Effector memory CD8-positive, alpha-beta T cell (primary cell): ENCODE data around the gene COIL.

ENCODE experiments used
- ATAC-seq: fragments of 150-1000 bp; cut with Tn5 transposase; replicated peaks from 2 replicates; pipeline ENCODE4 v1.10.0; 2021; ENCODE audit warnings: mild to moderate bottlenecking, moderate library complexity
- DNase-seq, 3 experiments: peaks; one replicate each; pipeline ENCODE4 v3.0.0; 2021
- H3K27ac Mint-ChIP-seq, 2 donors: one replicate each; pipeline ENCODE4 v1.8.0; 2022; ENCODE audit warnings: mild to moderate bottlenecking in 2 of 2, mixed read lengths in 2 of 2, moderate library complexity in 2 of 2
- H3K27me3 Mint-ChIP-seq, 2 donors: one replicate each; pipeline ENCODE4 v1.8.0; 2022; ENCODE audit warnings: mixed read lengths in 2 of 2
- H3K36me3 Mint-ChIP-seq: one replicate; pipeline ENCODE4 v1.8.0; 2022; ENCODE audit warnings: mild to moderate bottlenecking, moderate library complexity, mixed read lengths; ENCODE audit not compliant: insufficient read depth
- H3K4me1 Mint-ChIP-seq, 2 donors: one replicate each; pipeline ENCODE4 v1.8.0; 2022; ENCODE audit warnings: low read depth in 2 of 2, mixed read lengths in 2 of 2
- H3K4me3 Mint-ChIP-seq, 2 donors: one replicate each; pipeline ENCODE4 v1.8.0; 2022; ENCODE audit warnings: mild to moderate bottlenecking in 2 of 2, mixed read lengths in 2 of 2, moderate library complexity in 2 of 2
- H3K9me3 Mint-ChIP-seq, 2 donors: one replicate each; pipeline ENCODE4 v1.8.0; 2022; ENCODE audit warnings: mixed read lengths in 2 of 2

The COIL gene

GRCh38 chr17:56917559-56918296, 43.1 kb downstream of the COIL start:
- Mint-ChIP-seq H3K27ac (no peak overlapping the region), H3K4me1 (peaks cover 11 to 12% of the 10 kb centered on the region in 2 donors), H3K4me3 (no peak overlapping the region), H3K9me3 (no peaks in the 10 kb centered on the region), H3K27me3 (no peaks in the 10 kb centered on the region), H3K36me3 (peaks cover 15% of the 10 kb centered on the region)
- DNase-seq: no peak
- ATAC-seq: no peak

- Mint-ChIP-seq H3K4me3 (peak overlapping the region; percentile 85 to 86), H3K27ac (peak overlapping the region; percentile 83 to 85), H3K27me3 (no peaks in the 10 kb centered on the region), H3K36me3 (peaks cover 18% of the 10 kb centered on the region), H3K4me1 (peaks cover 34 to 37% of the 10 kb centered on the region in 2 donors), H3K9me3 (no peaks in the 10 kb centered on the region)
- no peak for ATAC-seq
- DNase-seq: no peak
Measured at GRCh38 chr17:56914581-56915273, 46.1 kb downstream of the COIL start.

- H3K36me3 Mint-ChIP-seq: peaks cover 18% of the 10 kb centered on the region
Measured at GRCh38 chr17:56913867-56914580, 46.8 kb downstream of the COIL start, which contains the start of gene TRIM25. Gene TRIM25, minus strand, starts transcription at chr17:56914049. Its CDS starts 61 bp downstream, at chr17:56913988.

DNA sequence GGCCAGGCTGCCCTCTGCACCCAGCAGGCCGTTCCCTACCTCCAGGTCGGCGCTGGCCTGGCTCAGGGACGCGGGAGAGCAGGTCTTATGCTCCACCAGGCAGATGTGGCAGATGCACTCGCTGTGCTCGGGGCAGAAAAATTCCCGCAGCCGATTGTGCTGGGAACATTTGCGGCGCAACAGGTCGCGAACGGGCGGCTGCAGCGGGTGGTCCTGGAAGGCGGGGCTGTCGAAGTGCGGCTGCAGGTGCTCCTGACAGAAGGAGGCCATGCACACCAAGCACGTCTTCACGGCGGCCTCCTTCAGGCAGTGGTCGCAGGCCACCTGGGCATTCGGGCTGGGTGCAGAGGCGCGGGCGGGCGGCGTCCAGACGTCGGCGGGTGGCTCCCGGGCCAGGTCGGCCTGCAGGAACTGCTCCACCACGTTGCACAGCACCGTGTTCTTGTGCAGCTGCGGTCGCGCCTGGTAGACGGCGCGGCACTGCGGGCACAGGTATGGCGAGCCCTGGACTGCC, 47.4 kb downstream of the COIL start:
- H3K36me3 Mint-ChIP-seq: peaks cover 20% of the 10 kb centered on the region
- no peak for DNase-seq

More at GRCh38 chr17:56913867-56914580, 46.8 kb downstream of the COIL start, which contains the start of gene TRIM25:
- ATAC-seq: peak; percentile 88
- Mint-ChIP-seq H3K27ac (peak within 1 kb of the TSS; percentile 83 to 85), H3K4me1 (peaks cover 34 to 41% of the 10 kb centered on the region in 2 donors), H3K9me3 (no peaks in the 10 kb centered on the region), H3K27me3 (no peaks in the 10 kb centered on the region), H3K4me3 (peak within 1 kb of the TSS; percentile 85 to 86)
- DNase-seq: peak; percentile 65 to 73 (median 70)

DNA sequence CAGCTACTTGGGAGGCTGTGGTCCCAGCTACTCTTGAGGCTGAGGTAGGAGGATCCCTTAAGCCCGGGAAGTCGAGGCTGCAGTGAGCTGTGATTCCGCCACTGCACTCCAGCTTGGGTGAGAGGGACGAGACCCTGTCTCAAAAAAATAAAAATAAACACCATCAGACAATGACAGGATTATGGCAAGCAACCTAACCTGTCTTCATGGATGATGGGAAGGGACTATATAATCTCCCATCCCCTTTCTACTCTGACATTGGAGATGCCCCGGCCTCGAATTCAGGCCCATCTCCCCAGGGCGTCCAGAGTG, 47.9 kb downstream of the COIL start:
- no peak for ATAC-seq
- Mint-ChIP-seq H3K36me3 (peaks cover 24% of the 10 kb centered on the region), H3K4me1 (peaks cover 44 to 52% of the 10 kb centered on the region in 2 donors)

More for the DNA sequence above, 47.4 kb downstream of the COIL start:
- peak; percentile 70 for ATAC-seq
- no peaks in the 10 kb centered on the region for H3K27me3 Mint-ChIP-seq
- H3K27ac Mint-ChIP-seq: peak overlapping the region; percentile 83 to 85
- peak overlapping the region; percentile 85 to 86 for H3K4me3 Mint-ChIP-seq
- H3K9me3 Mint-ChIP-seq: no peaks in the 10 kb centered on the region
- H3K4me1 Mint-ChIP-seq: peaks cover 40 to 47% of the 10 kb centered on the region in 2 donors

DNA sequence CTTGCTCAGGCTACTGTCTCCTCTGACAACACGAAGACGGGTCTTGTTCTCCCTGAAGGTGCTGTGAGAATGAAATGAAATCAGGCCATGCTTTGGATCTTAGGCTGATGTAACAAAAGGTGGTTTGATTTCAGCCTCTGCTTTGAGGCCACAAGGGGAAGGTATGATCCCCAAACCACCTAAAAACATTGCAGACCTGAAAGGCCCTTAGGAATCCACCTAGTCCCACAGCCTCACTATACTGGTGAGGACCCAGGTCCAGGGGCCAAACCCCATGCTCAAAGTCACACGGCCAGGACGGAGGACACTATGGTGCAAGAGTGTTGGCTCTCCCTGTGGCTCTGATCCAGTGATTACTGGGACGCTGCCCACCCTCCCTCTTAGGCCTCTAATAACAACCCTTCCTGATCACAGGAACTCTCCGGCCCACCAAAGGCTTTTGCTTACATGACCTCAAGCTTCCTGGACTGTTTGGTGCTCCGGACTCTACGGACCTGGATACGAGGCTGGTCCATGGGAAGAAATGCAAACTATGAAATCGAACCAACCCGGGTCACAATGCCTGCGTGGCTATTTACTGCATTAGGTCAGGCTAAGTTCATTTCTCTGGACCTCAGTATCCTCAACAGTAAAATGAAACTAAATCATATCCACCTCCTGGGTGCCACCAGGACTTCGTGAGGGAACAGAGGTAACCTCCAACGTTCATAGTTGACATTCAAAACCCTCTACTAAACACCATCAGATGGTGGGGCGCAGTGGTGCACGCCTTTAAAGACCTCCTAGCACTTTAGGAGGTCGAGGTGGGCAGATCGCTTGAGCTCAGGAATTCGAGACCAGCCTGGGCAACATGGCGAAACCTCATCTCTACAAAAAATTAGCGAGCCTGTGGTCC, 48.5 kb downstream of the COIL start:
- Mint-ChIP-seq H3K9me3 (no peaks in the 10 kb centered on the region), H3K4me1 (peaks cover 47 to 58% of the 10 kb centered on the region in 2 donors), H3K36me3 (peaks cover 27% of the 10 kb centered on the region), H3K27ac (peak overlapping the region; percentile 83 to 85), H3K27me3 (no peaks in the 10 kb centered on the region), H3K4me3 (peak overlapping the region; percentile 85 to 86)
- DNase-seq: no peak
- no peak for ATAC-seq

More for the DNA sequence above, 47.9 kb downstream of the COIL start:
- Mint-ChIP-seq H3K9me3 (no peaks in the 10 kb centered on the region), H3K27me3 (no peaks in the 10 kb centered on the region), H3K4me3 (peak overlapping the region; percentile 85 to 86), H3K27ac (peak overlapping the region; percentile 83 to 85)
- no peak for DNase-seq

DNA sequence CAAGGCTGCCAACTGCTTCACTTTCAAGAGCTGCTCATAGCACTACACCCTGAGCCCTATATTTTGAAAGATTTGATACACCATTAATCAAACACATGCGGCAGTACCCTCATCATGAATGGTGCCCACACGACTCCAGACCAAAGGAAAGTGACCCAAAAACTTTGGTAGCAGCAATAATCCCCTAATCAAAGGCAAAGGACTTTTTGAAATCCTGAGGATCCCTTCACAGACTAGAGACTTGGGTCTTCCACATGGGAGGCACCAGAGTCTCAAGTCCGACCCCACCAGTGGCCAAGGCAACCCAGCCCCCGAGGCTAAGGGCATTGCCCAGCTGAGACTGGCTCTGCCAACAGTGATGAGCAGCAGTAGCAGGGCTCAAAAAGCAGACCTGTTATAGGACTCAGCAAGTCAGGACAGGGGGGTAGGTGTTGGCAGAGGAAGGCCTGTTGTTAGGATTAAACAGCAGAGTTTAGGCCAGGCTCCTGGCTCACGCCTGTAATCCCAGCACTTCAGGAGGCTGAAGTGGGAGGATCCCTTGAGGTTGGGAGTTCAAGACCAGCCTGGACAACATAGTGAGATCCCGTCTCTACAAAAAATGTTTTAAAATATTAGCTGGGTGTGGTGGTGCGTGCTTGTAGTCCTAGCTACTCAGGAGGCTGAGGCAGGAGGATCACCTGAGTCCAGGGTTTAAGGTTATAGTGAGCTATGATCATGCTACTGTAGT, 50.2 kb downstream of the COIL start:
- H3K36me3 Mint-ChIP-seq: peaks cover 44% of the 10 kb centered on the region
- H3K4me3 Mint-ChIP-seq: peak overlapping the region; percentile 51 to 85
- H3K27ac Mint-ChIP-seq: peak overlapping the region; percentile 32 to 57
- H3K9me3 Mint-ChIP-seq: no peaks in the 10 kb centered on the region
- ATAC-seq: no peak
- H3K4me1 Mint-ChIP-seq: peaks cover 48 to 62% of the 10 kb centered on the region in 2 donors
- DNase-seq: no peak
- no peaks in the 10 kb centered on the region for H3K27me3 Mint-ChIP-seq

DNA sequence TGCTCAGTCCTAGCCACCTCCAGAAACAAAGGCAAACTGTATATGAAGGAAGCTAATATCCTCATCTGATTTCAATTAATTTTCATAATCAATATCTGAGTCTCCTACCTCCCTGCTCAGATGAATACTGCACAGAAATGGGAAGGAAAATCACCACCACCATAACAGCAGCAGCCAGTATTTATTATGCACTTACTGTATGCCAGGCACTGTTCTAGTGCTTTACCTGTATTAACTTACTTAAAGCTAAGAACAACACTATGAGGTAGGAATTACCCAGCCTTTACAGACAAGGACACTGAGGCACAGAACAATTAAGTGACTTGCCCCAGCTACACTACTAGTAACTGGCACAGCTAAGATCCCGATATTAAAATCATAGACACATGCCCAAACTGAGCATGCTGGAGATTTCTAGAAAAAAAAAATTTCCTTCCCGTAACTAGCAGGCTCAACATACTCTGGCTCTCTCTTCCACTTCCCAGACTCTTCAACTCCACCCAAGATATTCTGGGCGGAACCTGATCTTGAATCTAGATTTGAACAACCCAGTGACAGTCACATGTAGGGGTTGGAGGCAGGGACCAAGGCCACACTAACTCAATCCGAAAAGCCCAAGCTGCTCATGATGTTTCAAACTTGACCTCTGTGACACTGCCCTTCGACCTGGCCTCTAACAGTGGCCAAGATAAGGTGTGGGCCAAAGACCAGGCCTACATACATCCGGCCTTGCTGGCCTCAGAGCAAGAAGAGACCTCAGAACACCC, 50.9 kb downstream of the COIL start:
- peaks cover 45 to 57% of the 10 kb centered on the region in 2 donors for H3K4me1 Mint-ChIP-seq
- no peaks in the 10 kb centered on the region for H3K9me3 Mint-ChIP-seq
- peak overlapping the region; percentile 32 to 91 for H3K27ac Mint-ChIP-seq
- peaks cover 48% of the 10 kb centered on the region for H3K36me3 Mint-ChIP-seq
- no peak for DNase-seq
- H3K27me3 Mint-ChIP-seq: no peaks in the 10 kb centered on the region
- H3K4me3 Mint-ChIP-seq: peak overlapping the region; percentile 51 to 85
- ATAC-seq: no peak

GRCh38 chr17:56908001-56908542, 52.8 kb downstream of the COIL start:
- Mint-ChIP-seq H3K4me1 (peaks cover 42 to 55% of the 10 kb centered on the region in 2 donors), H3K27me3 (no peaks in the 10 kb centered on the region), H3K27ac (peak overlapping the region; percentile 88 to 91), H3K36me3 (peaks cover 52% of the 10 kb centered on the region), H3K4me3 (peak overlapping the region; percentile 43 to 46), H3K9me3 (no peaks in the 10 kb centered on the region)
- peak; percentile 90 for ATAC-seq
- DNase-seq: peak; percentile 35 to 45 (median 40)

DNA sequence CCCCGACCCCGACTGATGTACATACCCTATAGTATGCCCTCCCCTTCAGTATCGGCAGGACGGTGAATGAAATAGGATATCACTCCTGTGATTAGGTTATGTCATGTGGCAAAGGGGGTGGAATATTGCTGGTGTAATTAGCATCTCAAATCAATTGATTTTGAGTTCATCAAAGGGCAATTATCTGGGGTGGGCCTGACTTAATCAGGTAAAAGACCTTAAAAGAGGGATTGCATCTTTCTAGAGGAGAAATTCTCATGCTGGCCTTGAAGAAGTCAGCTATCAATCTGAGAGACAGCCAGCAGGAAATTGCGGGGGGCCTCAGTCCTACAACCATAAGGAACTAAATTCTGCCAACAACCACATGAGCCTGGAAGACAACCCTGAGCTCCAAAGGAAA, 57.3 kb downstream of the COIL start:
- DNase-seq: no peak
- Mint-ChIP-seq H3K27me3 (no peaks in the 10 kb centered on the region), H3K4me1 (peaks cover 14 to 33% of the 10 kb centered on the region in 2 donors), H3K9me3 (no peaks in the 10 kb centered on the region), H3K4me3 (no peak overlapping the region), H3K36me3 (peaks cover 79% of the 10 kb centered on the region), H3K27ac (no peak overlapping the region)
- no peak for ATAC-seq

DNA sequence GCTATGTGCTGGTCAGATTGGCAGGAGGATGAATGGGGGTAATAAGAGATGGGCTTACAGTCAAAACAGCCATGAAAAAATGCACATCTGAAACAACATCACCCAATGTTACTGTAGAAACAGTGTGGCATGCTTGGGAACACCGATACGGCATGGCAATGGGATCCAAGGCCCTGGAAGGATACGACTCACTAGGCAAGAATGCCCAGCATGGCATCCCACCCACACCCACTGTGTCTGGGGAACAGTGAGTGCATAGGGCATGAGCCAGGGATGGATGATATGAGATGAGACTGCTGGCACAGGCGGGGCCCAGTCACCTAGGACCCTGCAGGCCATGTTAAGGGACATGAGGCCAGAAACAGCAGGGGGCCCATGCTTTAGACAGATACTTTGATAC, 58.5 kb downstream of the COIL start:
- Mint-ChIP-seq H3K27ac (no peak overlapping the region), H3K4me3 (no peak overlapping the region), H3K36me3 (peaks cover 79% of the 10 kb centered on the region), H3K27me3 (no peaks in the 10 kb centered on the region), H3K9me3 (no peaks in the 10 kb centered on the region), H3K4me1 (peaks cover 5 to 28% of the 10 kb centered on the region in 2 donors)
- DNase-seq (no peak), ATAC-seq (no peak)
